ENCODE measurements around the gene ZNF169.
"Not testable (repeated sequence)": the region's sequence is repeated elsewhere in the genome, so short reads cannot be mapped to it uniquely, and the experiment has no call there.

Gene ZNF169

GRCh38 chr9:94281101-94281500 is 22.0 kb downstream of the ZNF169 start:
- in situ Hi-C loops (cut with HindIII; ENCODE audit: low sequenced_read_pairs): no loop called here

- in situ Hi-C loops (cut with HindIII; ENCODE audit: low sequenced_read_pairs): no loop called here
Observed at GRCh38 chr9:94286116-94286515, 27.0 kb downstream of the ZNF169 start.

GRCh38 chr9:94287877-94288513 is 28.9 kb downstream of the ZNF169 start:
- in situ Hi-C loops (cut with HindIII; ENCODE audit: low sequenced_read_pairs): no loop called here

- in situ Hi-C loops (cut with HindIII; ENCODE audit: low sequenced_read_pairs): no loop called here
Observed at GRCh38 chr9:94289691-94290090, 30.6 kb downstream of the ZNF169 start.

GRCh38 chr9:94298949-94299599 is 40.0 kb downstream of the ZNF169 start:
- in situ Hi-C loops (cut with HindIII; ENCODE audit: low sequenced_read_pairs): no loop called here

- in situ Hi-C loops (cut with HindIII; ENCODE audit: low sequenced_read_pairs): no loop called here
Observed at GRCh38 chr9:94300470-94301301, 41.6 kb downstream of the ZNF169 start.

GRCh38 chr9:94301583-94301982 is 42.5 kb downstream of the ZNF169 start:
- in situ Hi-C loops (cut with HindIII; ENCODE audit: low sequenced_read_pairs): no loop called here

GRCh38 chr9:94302426-94302825 is 43.3 kb downstream of the ZNF169 start:
- in situ Hi-C loops (cut with HindIII; ENCODE audit: low sequenced_read_pairs): no loop called here

GRCh38 chr9:94303321-94303720 is 44.2 kb downstream of the ZNF169 start:
- in situ Hi-C loops (cut with HindIII; ENCODE audit: low sequenced_read_pairs): no loop called here

- in situ Hi-C loops (cut with HindIII; ENCODE audit: low sequenced_read_pairs): not testable (repeated sequence)
Observed at GRCh38 chr9:94315034-94315984, 56.2 kb downstream of the ZNF169 start.

GRCh38 chr9:94316236-94316635 is 57.1 kb downstream of the ZNF169 start:
- in situ Hi-C loops (cut with HindIII; ENCODE audit: low sequenced_read_pairs): not testable (repeated sequence)

- in situ Hi-C loops (cut with HindIII; ENCODE audit: low sequenced_read_pairs): not testable (repeated sequence)
Observed at GRCh38 chr9:94317949-94318657, 59.0 kb downstream of the ZNF169 start.

GRCh38 chr9:94322342-94322940 is 63.3 kb downstream of the ZNF169 start:
- in situ Hi-C loops (cut with HindIII; ENCODE audit: low sequenced_read_pairs): not testable (repeated sequence)

GRCh38 chr9:94323153-94323798 is 64.2 kb downstream of the ZNF169 start:
- in situ Hi-C loops (cut with HindIII; ENCODE audit: low sequenced_read_pairs): not testable (repeated sequence)

GRCh38 chr9:94325583-94325982 is 66.5 kb downstream of the ZNF169 start:
- in situ Hi-C loops (cut with HindIII; ENCODE audit: low sequenced_read_pairs): not testable (repeated sequence)

- in situ Hi-C loops (cut with HindIII; ENCODE audit: low sequenced_read_pairs): not testable (repeated sequence)
Observed at GRCh38 chr9:94328544-94328943, 69.4 kb downstream of the ZNF169 start, which contains the start of gene NUTM2F. Gene NUTM2F (minus strand): TSS chr9:94328644. CDS start chr9:94328623, 21 bp downstream.

GRCh38 chr9:94336445-94336844 is 77.3 kb downstream of the ZNF169 start:
- in situ Hi-C loops (cut with HindIII; ENCODE audit: low sequenced_read_pairs): not testable (repeated sequence)

GRCh38 chr9:94338723-94339122 is 79.6 kb downstream of the ZNF169 start:
- in situ Hi-C loops (cut with HindIII; ENCODE audit: low sequenced_read_pairs): not testable (repeated sequence)

- in situ Hi-C loops (cut with HindIII; ENCODE audit: low sequenced_read_pairs): not testable (repeated sequence)
Observed at GRCh38 chr9:94339657-94340056, 80.6 kb downstream of the ZNF169 start.
